ENCODE measurements around the gene RNF151. TPM values are rescaled to one million over a fixed set of nuclear protein-coding genes. Genes with fewer than 3 reads are reported as not detected.
"Not testable (repeated sequence)": the region's sequence is repeated elsewhere in the genome, so short reads cannot be mapped to it uniquely, and the experiment has no call there.

RNF151 gene
- total RNA-seq, 1 donor from 2014 or later, result 0.39 TPM

GRCh38 chr16:2007081-2007836 is 40.6 kb downstream of the RNF151 start:
- Mint-ChIP-seq H3K36me3 (ENCODE audit: low read depth) (peaks cover 37% of the 10 kb centered on the region), H3K27ac (peak overlapping the region; percentile 78), H3K9me3 (no peaks in the 10 kb centered on the region), H3K4me1 (ENCODE audit: low read depth) (peaks cover 22% of the 10 kb centered on the region), H3K4me3 (ENCODE audit: low read depth) (peak overlapping the region; percentile 86), H3K27me3 (ENCODE audit: low read depth) (no peaks in the 10 kb centered on the region)
- intact Hi-C loops (cut with micrococcal nuclease), result loop anchor here (5.0 kb wide), 1 partner anchor 40 kb away; the partner anchor contains the start of genes NTHL1 and TSC2
- DNase-seq (ENCODE audit: low spot score), result no peak

GRCh38 chr16:2008009-2008526 is 41.4 kb downstream of the RNF151 start:
- Mint-ChIP-seq H3K9me3 (no peaks in the 10 kb centered on the region), H3K4me3 (ENCODE audit: low read depth) (peak overlapping the region; percentile 86), H3K4me1 (ENCODE audit: low read depth) (peaks cover 22% of the 10 kb centered on the region), H3K36me3 (ENCODE audit: low read depth) (peaks cover 33% of the 10 kb centered on the region), H3K27me3 (ENCODE audit: low read depth) (no peaks in the 10 kb centered on the region), H3K27ac (peak overlapping the region; percentile 78)
- DNase-seq (ENCODE audit: low spot score), result no peak
- intact Hi-C loops (cut with micrococcal nuclease), result loop anchor here (5.0 kb wide), 1 partner anchor 39 kb away; the partner anchor contains the start of genes NTHL1 and TSC2

- Mint-ChIP-seq H3K4me3 (ENCODE audit: low read depth) (peak overlapping the region; percentile 86), H3K27ac (peak overlapping the region; percentile 78), H3K9me3 (no peaks in the 10 kb centered on the region), H3K4me1 (ENCODE audit: low read depth) (peaks cover 22% of the 10 kb centered on the region), H3K36me3 (ENCODE audit: low read depth) (peaks cover 33% of the 10 kb centered on the region), H3K27me3 (ENCODE audit: low read depth) (no peaks in the 10 kb centered on the region)
- no peak for DNase-seq (ENCODE audit: low spot score)
- intact Hi-C loops (cut with micrococcal nuclease), result loop anchor here (1.0 to 5.0 kb wide), 2 partner anchors 16 to 39 kb away; partner anchors contain the start of genes NTHL1 and TSC2
Measured at GRCh38 chr16:2008631-2009163, 42.0 kb downstream of the RNF151 start.

- no peak for DNase-seq (ENCODE audit: low spot score)
- Mint-ChIP-seq H3K36me3 (ENCODE audit: low read depth) (peaks cover 33% of the 10 kb centered on the region), H3K4me1 (ENCODE audit: low read depth) (peaks cover 22% of the 10 kb centered on the region)
Measured at GRCh38 chr16:2009164-2009711, 42.6 kb downstream of the RNF151 start.

DNA sequence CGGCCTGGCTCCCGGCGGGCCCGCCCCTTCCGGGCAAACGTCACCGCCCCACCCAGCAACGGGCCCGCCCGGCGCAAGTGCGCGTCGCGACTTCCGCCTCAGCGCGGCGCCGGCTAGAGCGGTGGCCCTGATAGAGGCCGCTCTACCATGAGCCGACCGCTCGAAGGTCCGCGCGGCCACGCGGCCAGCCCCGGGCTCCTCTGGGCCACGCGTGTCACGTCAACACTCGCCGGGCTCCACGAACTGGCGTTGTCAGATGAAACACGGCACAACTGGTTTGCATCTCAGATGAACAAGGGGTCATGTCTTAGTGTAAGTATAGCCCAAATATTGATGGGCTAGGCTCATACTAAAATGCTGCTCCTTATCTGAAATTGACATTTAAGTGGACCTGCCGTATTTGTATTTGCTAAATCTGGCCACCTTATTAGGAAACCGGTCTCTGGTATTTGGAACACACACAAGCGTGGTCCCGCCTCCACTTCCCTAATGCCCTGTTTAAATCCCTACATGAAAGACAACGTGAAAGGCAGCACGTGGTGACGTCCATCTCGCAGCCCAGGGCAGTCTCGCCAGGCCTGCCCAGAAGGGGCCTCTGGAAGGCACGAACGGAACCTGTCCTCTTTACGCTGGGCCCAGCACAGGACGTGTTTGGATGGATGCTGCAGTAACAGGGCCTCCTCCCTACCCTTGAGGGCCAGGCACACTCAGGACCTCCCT is 43.3 kb downstream of the RNF151 start, which contains the start of gene ZNF598:
Gene ZNF598, minus strand, starts transcription at position 31 of the 720 bp plus-strand sequence.
- H3K4me3 Mint-ChIP-seq (ENCODE audit: low read depth), result peak within 1 kb of the TSS; percentile 97
- DNase-seq (ENCODE audit: low spot score), result peak; percentile 74
- intact Hi-C loops (cut with micrococcal nuclease), result loop anchor here (1.0 to 5.0 kb wide), 2 partner anchors 18 to 37 kb away; partner anchors contain the start of genes NTHL1 and TSC2
- peak within 1 kb of the TSS; percentile 92 for H3K27ac Mint-ChIP-seq
- H3K9me3 Mint-ChIP-seq, result no peaks in the 10 kb centered on the region
- no peaks in the 10 kb centered on the region for H3K27me3 Mint-ChIP-seq (ENCODE audit: low read depth)
- peaks cover 33% of the 10 kb centered on the region for H3K36me3 Mint-ChIP-seq (ENCODE audit: low read depth)
- H3K4me1 Mint-ChIP-seq (ENCODE audit: low read depth), result peaks cover 22% of the 10 kb centered on the region

More at GRCh38 chr16:2009164-2009711, 42.6 kb downstream of the RNF151 start:
- H3K27ac Mint-ChIP-seq, result peak overlapping the region; percentile 78
- H3K9me3 Mint-ChIP-seq, result no peaks in the 10 kb centered on the region
- peak overlapping the region; percentile 86 for H3K4me3 Mint-ChIP-seq (ENCODE audit: low read depth)
- intact Hi-C loops (cut with micrococcal nuclease), result loop anchor here (1.0 to 5.0 kb wide), 2 partner anchors 17 to 38 kb away; partner anchors contain the start of genes NTHL1 and TSC2
- no peaks in the 10 kb centered on the region for H3K27me3 Mint-ChIP-seq (ENCODE audit: low read depth)

GRCh38 chr16:2011726-2012125 is 45.1 kb downstream of the RNF151 start:
- H3K27ac Mint-ChIP-seq; DNase-seq (ENCODE audit: low spot score); H3K4me3 Mint-ChIP-seq (ENCODE audit: low read depth); H3K9me3 Mint-ChIP-seq; intact Hi-C loops (cut with micrococcal nuclease); H3K27me3 Mint-ChIP-seq (ENCODE audit: low read depth): not testable (repeated sequence)
- peaks cover 20% of the 10 kb centered on the region for H3K4me1 Mint-ChIP-seq (ENCODE audit: low read depth)
- peaks cover 23% of the 10 kb centered on the region for H3K36me3 Mint-ChIP-seq (ENCODE audit: low read depth)

- peaks cover 7% of the 10 kb centered on the region for H3K4me1 Mint-ChIP-seq (ENCODE audit: low read depth)
- H3K4me3 Mint-ChIP-seq (ENCODE audit: low read depth), result no peak overlapping the region
- no peak for DNase-seq (ENCODE audit: low spot score)
- H3K27me3 Mint-ChIP-seq (ENCODE audit: low read depth), result peaks cover 3% of the 10 kb centered on the region
- H3K9me3 Mint-ChIP-seq, result no peaks in the 10 kb centered on the region
- H3K36me3 Mint-ChIP-seq (ENCODE audit: low read depth), result peaks cover 7% of the 10 kb centered on the region
- intact Hi-C loops (cut with micrococcal nuclease), result no loop called here
- H3K27ac Mint-ChIP-seq, result no peak overlapping the region
Measured at GRCh38 chr16:2013527-2013926, 46.9 kb downstream of the RNF151 start.

DNA sequence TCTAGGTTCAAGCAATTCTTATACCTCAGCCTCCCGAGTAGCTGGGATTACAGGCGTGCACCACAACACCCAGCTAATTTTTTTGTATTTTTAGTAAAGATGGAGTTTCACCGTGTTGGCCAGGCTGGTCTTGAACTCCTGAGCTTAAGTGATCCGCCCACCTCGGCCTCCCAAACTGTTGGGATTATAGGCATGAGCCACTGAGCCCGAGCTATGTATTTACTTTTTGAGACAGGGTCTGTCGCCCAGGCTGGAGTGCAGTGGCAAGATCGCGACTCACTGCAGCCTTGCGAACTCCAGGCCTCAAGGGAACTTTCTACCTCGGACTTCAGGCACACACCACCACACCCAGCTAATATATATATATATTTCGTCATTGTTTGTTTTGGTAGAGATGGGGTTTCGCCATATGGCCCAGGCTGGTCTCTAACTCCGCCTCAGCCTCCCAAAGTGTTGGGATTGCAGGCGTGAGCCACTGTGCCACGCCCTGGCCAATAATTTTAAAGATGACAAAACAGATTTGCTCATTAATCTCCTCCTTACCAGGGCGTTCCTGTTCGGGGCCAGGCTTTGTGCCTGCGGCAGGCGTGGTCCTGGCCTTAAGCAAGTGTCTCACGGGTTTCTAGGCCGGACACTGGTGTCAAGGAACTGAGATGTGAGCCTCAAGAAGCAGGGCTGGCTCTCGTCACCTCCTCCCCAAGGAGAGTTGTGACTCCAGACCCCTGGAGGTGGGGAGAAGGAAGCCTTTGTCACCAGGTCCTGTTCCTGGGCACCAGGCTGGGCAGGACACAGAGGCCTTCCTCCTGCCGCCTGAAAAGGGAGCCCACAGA is 48.7 kb downstream of the RNF151 start:
- intact Hi-C loops (cut with micrococcal nuclease), result no loop called here
- no peak overlapping the region for H3K27ac Mint-ChIP-seq
- H3K27me3 Mint-ChIP-seq (ENCODE audit: low read depth), result peaks cover 11% of the 10 kb centered on the region
- H3K4me3 Mint-ChIP-seq (ENCODE audit: low read depth), result no peak overlapping the region
- no peak for DNase-seq (ENCODE audit: low spot score)
- H3K4me1 Mint-ChIP-seq (ENCODE audit: low read depth), result peaks cover under 1% of the 10 kb centered on the region
- H3K9me3 Mint-ChIP-seq, result no peaks in the 10 kb centered on the region
- H3K36me3 Mint-ChIP-seq (ENCODE audit: low read depth), result peaks cover under 1% of the 10 kb centered on the region

DNA sequence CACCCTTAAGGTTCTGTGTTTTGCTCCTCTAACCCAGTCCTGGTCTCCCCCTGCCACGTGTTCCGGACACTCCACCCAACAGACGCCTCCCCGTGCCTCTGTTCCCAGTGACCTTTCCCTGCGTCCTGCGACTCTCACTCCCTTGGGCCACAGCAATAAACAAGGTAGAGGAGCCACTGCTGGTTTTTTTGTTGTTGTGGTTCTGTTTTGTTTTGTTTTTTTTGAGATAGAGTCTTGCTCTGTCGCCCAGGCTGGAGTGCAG is 49.2 kb downstream of the RNF151 start:
- Mint-ChIP-seq H3K9me3 (no peaks in the 10 kb centered on the region), H3K4me3 (ENCODE audit: low read depth) (no peak overlapping the region), H3K27me3 (ENCODE audit: low read depth) (peaks cover 14% of the 10 kb centered on the region), H3K27ac (no peak overlapping the region), H3K36me3 (ENCODE audit: low read depth) (no peaks in the 10 kb centered on the region), H3K4me1 (ENCODE audit: low read depth) (peaks cover 2% of the 10 kb centered on the region)
- intact Hi-C loops (cut with micrococcal nuclease), result no loop called here
- DNase-seq (ENCODE audit: low spot score), result no peak

DNA sequence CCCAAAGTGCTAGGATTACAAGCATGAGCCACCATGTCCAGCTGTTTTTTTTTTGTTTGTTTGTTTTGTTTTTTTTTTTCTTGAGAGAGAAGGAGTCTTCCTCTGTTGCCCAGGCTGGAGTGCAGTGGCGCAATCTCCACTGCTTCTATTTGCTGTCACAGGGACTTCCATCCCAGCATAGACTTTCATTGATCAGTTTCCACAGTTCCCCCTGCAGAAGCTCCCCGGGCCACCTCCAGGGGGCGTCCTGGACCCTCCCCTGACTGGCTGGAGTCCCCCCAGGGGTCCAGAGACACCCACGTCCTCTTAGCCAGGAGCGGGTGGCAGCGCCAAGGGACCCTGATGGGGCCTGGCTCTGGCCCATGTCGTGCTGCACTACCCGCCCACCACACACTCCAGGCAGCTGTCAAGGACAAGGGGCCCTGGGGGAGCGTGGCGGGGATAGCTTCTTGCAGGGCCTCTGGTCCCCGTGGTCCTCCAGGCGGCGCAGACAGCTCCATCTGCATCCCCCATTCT is 49.8 kb downstream of the RNF151 start:
- DNase-seq (ENCODE audit: low spot score), result no peak
- peaks cover 16% of the 10 kb centered on the region for H3K27me3 Mint-ChIP-seq (ENCODE audit: low read depth)
- intact Hi-C loops (cut with micrococcal nuclease), result no loop called here
- H3K4me3 Mint-ChIP-seq (ENCODE audit: low read depth), result no peak overlapping the region
- H3K36me3 Mint-ChIP-seq (ENCODE audit: low read depth), result no peaks in the 10 kb centered on the region
- no peaks in the 10 kb centered on the region for H3K9me3 Mint-ChIP-seq
- H3K4me1 Mint-ChIP-seq (ENCODE audit: low read depth), result peaks cover 2% of the 10 kb centered on the region
- H3K27ac Mint-ChIP-seq, result no peak overlapping the region

Measured in activated T-helper 2 cell treated with anti-CD3 and anti-CD28 coated beads, Interferon-gamma antibody, Interleukin-2, Interleukin-4, amounts not matched to agents 10 μg/mL and 5 μg/mL and 100 μg/mL, durations not matched to agents 14 hours and 24 hours and 36 hours (primary cell).